Endodermal cell (in vitro differentiated cells): ENCODE measurements around the gene FAAP100. TPM values are rescaled to one million over a fixed set of nuclear protein-coding genes. Genes with fewer than 3 reads are reported as not detected.

Source experiments
- DNase-seq: peaks from one replicate; pipeline ENCODE4 v3.0.0-alpha.2; 2017
- H3K27ac ChIP-seq: 2 replicates; pipeline ENCODE4 v1.5.1; 2013; ENCODE audit warnings: mild to moderate bottlenecking, low read depth, low read length, moderate library complexity
- H3K27me3 ChIP-seq: 2 replicates; pipeline ENCODE4 v1.6.1; 2013; ENCODE audit warnings: mild to moderate bottlenecking, low read length, moderate library complexity; ENCODE audit not compliant: insufficient read depth, control insufficient read depth, poor library complexity, severe bottlenecking
- H3K36me3 ChIP-seq: 2 replicates; pipeline ENCODE4 v1.7.0; 2013; ENCODE audit warnings: mild to moderate bottlenecking, low read length, moderate library complexity; ENCODE audit not compliant: control insufficient read depth, insufficient read depth
- H3K4me1 ChIP-seq: one replicate; pipeline ENCODE4 v1.7.0; 2013; ENCODE audit warnings: low read length; ENCODE audit not compliant: control insufficient read depth, insufficient read depth
- H3K4me3 ChIP-seq: 2 replicates; pipeline ENCODE4 v1.5.1; 2013; ENCODE audit warnings: mild to moderate bottlenecking, low read length, moderate library complexity
- H3K9ac ChIP-seq: 2 replicates; pipeline ENCODE4 v1.6.1; 2013; ENCODE audit warnings: mild to moderate bottlenecking, low read length, moderate library complexity; ENCODE audit not compliant: poor library complexity, severe bottlenecking; ENCODE audit errors: extremely low read depth
- H3K9me3 ChIP-seq: 2 replicates; pipeline ENCODE4 v1.6.1; 2013; ENCODE audit warnings: mild to moderate bottlenecking, low read length, moderate library complexity; ENCODE audit not compliant: control insufficient read depth
- H3K27ac Mint-ChIP-seq: 2 replicates; pipeline ENCODE4 v1.8.0; 2020; ENCODE audit warnings: mixed read lengths
- H3K27me3 Mint-ChIP-seq: 2 replicates; pipeline ENCODE4 v1.8.0; 2021; ENCODE audit warnings: mild to moderate bottlenecking, mixed read lengths; ENCODE audit not compliant: insufficient read depth
- H3K36me3 Mint-ChIP-seq: 2 replicates; pipeline ENCODE4 v1.8.0; 2020; ENCODE audit warnings: low read depth, mixed read lengths
- H3K4me1 Mint-ChIP-seq: 2 replicates; pipeline ENCODE4 v1.8.0; 2020; ENCODE audit warnings: mixed read lengths
- H3K4me3 Mint-ChIP-seq: 2 replicates; pipeline ENCODE4 v1.8.0; 2020; ENCODE audit warnings: mild to moderate bottlenecking, moderate library complexity, mixed read lengths
- H3K9me3 Mint-ChIP-seq: 2 replicates; pipeline ENCODE4 v1.8.0; 2020; ENCODE audit warnings: mild to moderate bottlenecking, mixed read lengths
- WGBS, 2 experiments: methylation state at CpG; one replicate each; pipeline versions ENCODE4 v1.1.5 to v1.1.7; 2013; ENCODE audit warnings: missing lambda C conversion rate in 2 of 2, mixed read lengths in 1 of 2; ENCODE audit not compliant: insufficient coverage in 1 of 2, insufficient read length in 1 of 2; 5-methylcytosine and 5-hydroxymethylcytosine counted together
- total RNA-seq, 2 donors: library from RNA; stranded (reverse); fragmentation: NEBNext Ultra II Directional in 1 of 2; extraction: Animal tissue kit (Norgen Biotek cat#: 25700) in 1 of 2; gene quantifications; 2 replicates in 1 of 2; 3 replicates in 1 of 2; pipeline ENCODE4 v1.2.1, GENCODE V29; 2021
- TF ChIP-seq, protein P1 (sequence below): fragments of 200-600 bp; sonication (generic); conservative IDR thresholded peaks from 2 replicates; pipeline ENCODE4 v1.5.0; 2021; ENCODE audit warnings: antibody characterized with exemption, mild to moderate bottlenecking

Gene FAAP100
- total RNA-seq, 2 donors from 2014 or later = 34.5 to 39.5 TPM

GRCh38 chr17:81522491-81523401 is 29.4 kb downstream of the FAAP100 start:
- Histone ChIP-seq H3K27me3 (peaks cover 8% of the 10 kb centered on the region), H3K4me1 (peaks cover 9% of the 10 kb centered on the region), H3K36me3 (no peaks in the 10 kb centered on the region), H3K9ac (no peak overlapping the region), H3K9me3 (no peaks in the 10 kb centered on the region), H3K4me3 (no peak overlapping the region), H3K27ac (no peak overlapping the region)
- H3K4me1 Mint-ChIP-seq = peaks cover 8% of the 10 kb centered on the region
- H3K9me3 Mint-ChIP-seq = no peaks in the 10 kb centered on the region
- H3K36me3 Mint-ChIP-seq = no peaks in the 10 kb centered on the region
- TF ChIP-seq, protein P1, sequence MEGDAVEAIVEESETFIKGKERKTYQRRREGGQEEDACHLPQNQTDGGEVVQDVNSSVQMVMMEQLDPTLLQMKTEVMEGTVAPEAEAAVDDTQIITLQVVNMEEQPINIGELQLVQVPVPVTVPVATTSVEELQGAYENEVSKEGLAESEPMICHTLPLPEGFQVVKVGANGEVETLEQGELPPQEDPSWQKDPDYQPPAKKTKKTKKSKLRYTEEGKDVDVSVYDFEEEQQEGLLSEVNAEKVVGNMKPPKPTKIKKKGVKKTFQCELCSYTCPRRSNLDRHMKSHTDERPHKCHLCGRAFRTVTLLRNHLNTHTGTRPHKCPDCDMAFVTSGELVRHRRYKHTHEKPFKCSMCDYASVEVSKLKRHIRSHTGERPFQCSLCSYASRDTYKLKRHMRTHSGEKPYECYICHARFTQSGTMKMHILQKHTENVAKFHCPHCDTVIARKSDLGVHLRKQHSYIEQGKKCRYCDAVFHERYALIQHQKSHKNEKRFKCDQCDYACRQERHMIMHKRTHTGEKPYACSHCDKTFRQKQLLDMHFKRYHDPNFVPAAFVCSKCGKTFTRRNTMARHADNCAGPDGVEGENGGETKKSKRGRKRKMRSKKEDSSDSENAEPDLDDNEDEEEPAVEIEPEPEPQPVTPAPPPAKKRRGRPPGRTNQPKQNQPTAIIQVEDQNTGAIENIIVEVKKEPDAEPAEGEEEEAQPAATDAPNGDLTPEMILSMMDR = peak; percentile 72
- H3K27me3 Mint-ChIP-seq = peaks cover 42% of the 10 kb centered on the region
- no peak overlapping the region for H3K4me3 Mint-ChIP-seq
- WGBS, 2 experiments = 73 to 74% methylated on average over 15 to 25 of the region's 26 CpGs
- peak; percentile 95 for DNase-seq
- no peak overlapping the region for H3K27ac Mint-ChIP-seq

GRCh38 chr17:81520021-81520901 is 31.9 kb downstream of the FAAP100 start:
- H3K9ac ChIP-seq = no peak overlapping the region
- peak overlapping the region; percentile 43 for H3K4me3 Mint-ChIP-seq
- peaks cover 19% of the 10 kb centered on the region for H3K4me1 Mint-ChIP-seq
- TF ChIP-seq, protein P1 = no peak
- H3K9me3 Mint-ChIP-seq = no peaks in the 10 kb centered on the region
- DNase-seq = no peak
- peaks cover 33% of the 10 kb centered on the region for H3K27me3 Mint-ChIP-seq
- peaks cover 8% of the 10 kb centered on the region for H3K36me3 ChIP-seq
- no peaks in the 10 kb centered on the region for H3K9me3 ChIP-seq
- 71 to 84% methylated on average over 7 to 14 of the region's 14 CpGs for WGBS, 2 experiments
- H3K27ac Mint-ChIP-seq = no peak overlapping the region
- peaks cover 8% of the 10 kb centered on the region for H3K27me3 ChIP-seq
- no peak overlapping the region for H3K27ac ChIP-seq
- H3K4me3 ChIP-seq = peak overlapping the region; percentile 71
- peaks cover 17% of the 10 kb centered on the region for H3K4me1 ChIP-seq
- H3K36me3 Mint-ChIP-seq = peaks cover 5% of the 10 kb centered on the region

GRCh38 chr17:81519284-81520020 is 32.7 kb downstream of the FAAP100 start:
- H3K36me3 Mint-ChIP-seq = peaks cover 5% of the 10 kb centered on the region
- peak overlapping the region; percentile 20 for H3K9ac ChIP-seq
- H3K27me3 ChIP-seq = peaks cover 8% of the 10 kb centered on the region
- no peaks in the 10 kb centered on the region for H3K9me3 ChIP-seq
- H3K4me3 Mint-ChIP-seq = peak overlapping the region; percentile 43
- no peak overlapping the region for H3K27ac ChIP-seq
- peak; percentile 94 for DNase-seq
- H3K36me3 ChIP-seq = peaks cover 8% of the 10 kb centered on the region
- H3K4me1 ChIP-seq = peaks cover 17% of the 10 kb centered on the region
- TF ChIP-seq, protein P1 = peak; percentile 85
- no peak overlapping the region for H3K27ac Mint-ChIP-seq
- peaks cover 29% of the 10 kb centered on the region for H3K27me3 Mint-ChIP-seq
- 3 to 6% methylated on average over 37 to 61 of the region's 61 CpGs for WGBS, 2 experiments
- H3K9me3 Mint-ChIP-seq = no peaks in the 10 kb centered on the region
- peak overlapping the region; percentile 71 for H3K4me3 ChIP-seq
- H3K4me1 Mint-ChIP-seq = peaks cover 20% of the 10 kb centered on the region
